GM12874 (cell line): ENCODE measurements around the gene GFOD1.

ENCODE experiments used
- TF ChIP-seq, protein P1 (sequence below): IDR thresholded peaks from 2 replicates; pipeline ENCODE4 v1.5.1; 2011; ENCODE audit warnings: low read depth, mild to moderate bottlenecking, control low read depth, low read length, moderate library complexity; ENCODE audit not compliant: insufficient read depth

GFOD1 gene

DNA sequence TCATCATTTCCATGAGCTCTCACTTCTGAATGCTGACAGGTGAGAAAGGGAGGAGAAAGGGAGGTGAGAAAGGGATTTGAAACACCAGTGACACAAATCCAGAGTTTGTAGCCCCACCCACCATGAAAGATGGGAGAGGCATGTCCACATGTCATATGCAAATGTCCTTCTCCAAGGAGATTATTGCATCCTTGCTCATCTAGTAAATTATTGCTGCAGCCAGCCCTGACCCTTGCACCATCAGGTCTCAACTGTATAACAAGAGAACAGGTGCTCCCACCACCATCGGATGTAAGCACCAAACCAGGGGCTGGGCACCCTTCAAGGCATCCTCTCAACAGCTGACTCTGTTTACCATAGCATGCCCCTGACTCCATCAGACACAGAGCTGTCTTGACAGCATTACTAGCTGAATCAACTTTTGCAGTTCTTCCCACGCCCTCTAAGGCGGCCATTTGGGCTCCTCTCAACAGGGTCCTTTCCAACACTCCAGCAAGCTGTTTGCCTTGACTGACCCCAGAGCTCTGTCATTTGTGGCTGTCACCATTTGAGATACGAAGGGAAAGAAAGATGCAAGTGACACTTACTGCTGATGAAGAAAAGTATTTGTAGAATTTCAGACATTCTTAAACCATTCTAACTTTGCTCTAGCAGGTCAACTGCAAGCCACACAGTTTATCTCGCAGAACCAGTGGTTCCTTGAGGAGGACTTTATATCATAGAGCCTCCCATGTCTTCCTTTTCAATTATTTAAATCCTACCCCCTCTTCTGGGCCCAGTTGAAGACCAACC, 14.2 kb downstream of the GFOD1 start:
- TF ChIP-seq, protein P1, sequence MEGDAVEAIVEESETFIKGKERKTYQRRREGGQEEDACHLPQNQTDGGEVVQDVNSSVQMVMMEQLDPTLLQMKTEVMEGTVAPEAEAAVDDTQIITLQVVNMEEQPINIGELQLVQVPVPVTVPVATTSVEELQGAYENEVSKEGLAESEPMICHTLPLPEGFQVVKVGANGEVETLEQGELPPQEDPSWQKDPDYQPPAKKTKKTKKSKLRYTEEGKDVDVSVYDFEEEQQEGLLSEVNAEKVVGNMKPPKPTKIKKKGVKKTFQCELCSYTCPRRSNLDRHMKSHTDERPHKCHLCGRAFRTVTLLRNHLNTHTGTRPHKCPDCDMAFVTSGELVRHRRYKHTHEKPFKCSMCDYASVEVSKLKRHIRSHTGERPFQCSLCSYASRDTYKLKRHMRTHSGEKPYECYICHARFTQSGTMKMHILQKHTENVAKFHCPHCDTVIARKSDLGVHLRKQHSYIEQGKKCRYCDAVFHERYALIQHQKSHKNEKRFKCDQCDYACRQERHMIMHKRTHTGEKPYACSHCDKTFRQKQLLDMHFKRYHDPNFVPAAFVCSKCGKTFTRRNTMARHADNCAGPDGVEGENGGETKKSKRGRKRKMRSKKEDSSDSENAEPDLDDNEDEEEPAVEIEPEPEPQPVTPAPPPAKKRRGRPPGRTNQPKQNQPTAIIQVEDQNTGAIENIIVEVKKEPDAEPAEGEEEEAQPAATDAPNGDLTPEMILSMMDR, result no peak

DNA sequence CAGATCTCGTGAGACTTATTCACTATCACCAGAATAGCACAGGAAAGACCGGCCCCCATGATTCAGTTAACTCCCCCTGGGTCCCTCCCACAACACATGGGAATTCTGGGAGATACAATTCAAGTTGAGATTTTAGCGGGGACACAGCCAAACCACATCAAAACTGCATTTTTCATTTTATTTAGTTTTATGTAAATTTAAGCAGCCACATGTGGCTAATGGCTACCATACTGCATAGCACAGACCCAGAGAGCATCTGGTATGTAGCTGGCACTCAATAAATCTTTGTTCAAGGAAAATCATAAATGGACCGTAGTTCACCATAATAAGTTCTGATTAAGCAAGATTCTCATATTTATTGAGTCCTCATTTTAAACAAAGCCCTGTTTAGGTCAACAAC, 15.3 kb downstream of the GFOD1 start:
- TF ChIP-seq, protein P1, result no peak

GRCh38 chr6:13471184-13471583, 16.2 kb downstream of the GFOD1 start:
- TF ChIP-seq, protein P1, result no peak

GRCh38 chr6:13470238-13471140, 16.9 kb downstream of the GFOD1 start:
- TF ChIP-seq, protein P1, result no peak

- TF ChIP-seq, protein P1, result no peak
Observed at GRCh38 chr6:13469693-13470092, 17.7 kb downstream of the GFOD1 start.

DNA sequence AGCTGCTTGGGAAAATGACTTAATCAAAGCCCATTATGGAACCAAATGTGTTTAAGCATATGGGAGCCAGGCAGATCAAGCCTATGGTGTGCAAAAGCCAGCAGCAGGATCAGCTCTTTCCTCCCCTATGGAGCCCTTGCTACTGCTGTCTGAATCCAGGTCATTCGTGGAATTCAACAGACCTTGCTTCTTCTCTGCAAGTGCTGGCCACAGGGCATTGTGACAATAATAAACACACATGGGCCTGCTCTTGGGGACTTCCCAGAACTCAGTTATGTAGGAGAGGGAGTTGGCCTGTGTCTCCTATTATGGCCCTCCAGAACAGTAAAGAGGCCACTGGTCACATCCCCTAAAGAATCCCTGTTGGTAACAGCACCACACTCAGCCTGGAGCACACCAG, 18.6 kb downstream of the GFOD1 start:
- TF ChIP-seq, protein P1, result no peak

- TF ChIP-seq, protein P1, result no peak
Observed at GRCh38 chr6:13467216-13467600, 20.2 kb downstream of the GFOD1 start.
